HEK293 (cell line): Measurements from ENCODE around the gene ASGR2.

ENCODE experiments used
- CTCF ChIA-PET: fragments of 350-600 bp; formaldehyde crosslinking; extraction: SDS; loops from one replicate; lab custom pipeline; 2021; ENCODE audit warnings: antibody characterized with exemption; lab: Yijun Ruan, JAX
- POLR2A ChIA-PET: fragments of 300-600 bp; formaldehyde crosslinking; extraction: SDS; loops from one replicate; lab custom pipeline; 2020; ENCODE audit warnings: antibody characterized with exemption, inconsistent platforms; lab: Yijun Ruan, JAX
- H3K27ac ChIP-seq: fragments of 200-500 bp; sonication (Bioruptor generic); 2 replicates; pipeline ENCODE4 v1.5.1; 2014; ENCODE audit warnings: low read depth, low read length, control low read depth, inconsistent platforms; ENCODE audit errors: extremely low read depth
- H3K36me3 ChIP-seq, 2 experiments: fragments of 200-500 bp in 1 of 2; sonication (Bioruptor generic) in 1 of 2; 1 replicate in 1 of 2; 2 replicates in 1 of 2; pipeline ENCODE4 v1.5.1; 2014 to 2017; ENCODE audit warnings: inconsistent platforms in 2 of 2, low read length in 2 of 2; ENCODE audit not compliant: control insufficient read depth in 2 of 2, insufficient read depth in 1 of 2
- H3K4me1 ChIP-seq: fragments of 200-500 bp; sonication (Bioruptor generic); 2 replicates; pipeline ENCODE4 v1.5.1; 2014; ENCODE audit warnings: mild to moderate bottlenecking, low read length, inconsistent platforms; ENCODE audit not compliant: control insufficient read depth, insufficient read depth
- H3K4me3 ChIP-seq: 2 replicates; pipeline ENCODE4 v1.5.1; 2011; ENCODE audit warnings: low read depth, mild to moderate bottlenecking, control low read depth, low read length, moderate library complexity
- H3K9me3 ChIP-seq: fragments of 200-500 bp; sonication (Bioruptor generic); 2 replicates; pipeline ENCODE4 v1.5.1; 2014; ENCODE audit warnings: low read depth, low read length, inconsistent platforms; ENCODE audit not compliant: control insufficient read depth, insufficient read depth
- FEZF1 ChIP-seq: fragments of 450-650 bp; formaldehyde crosslinking; IDR thresholded peaks from 2 replicates; pipeline ENCODE4 v1.5.1; 2016; ENCODE audit warnings: missing biosample characterization, missing genetic modification characterization
- GLIS1 ChIP-seq: fragments of 450-650 bp; formaldehyde crosslinking; IDR thresholded peaks from 2 replicates; pipeline ENCODE4 v1.5.1; 2016; ENCODE audit warnings: missing biosample characterization, missing genetic modification characterization
- HOXA7 ChIP-seq: sonication (generic); formaldehyde crosslinking; IDR thresholded peaks from 2 replicates; pipeline ENCODE4 v1.8.1; 2022; ENCODE audit warnings: missing genetic modification reagents, borderline replicate concordance
- INSM2 ChIP-seq: fragments of 450-650 bp; formaldehyde crosslinking; IDR thresholded peaks from 2 replicates; pipeline ENCODE4 v1.5.1; 2016; ENCODE audit warnings: missing biosample characterization, missing genetic modification characterization
- MZF1 ChIP-seq: fragments of 450-650 bp; formaldehyde crosslinking; IDR thresholded peaks from 2 replicates; pipeline ENCODE4 v1.5.1; 2017; ENCODE audit warnings: missing biosample characterization, missing genetic modification characterization, borderline replicate concordance
- PRDM10 ChIP-seq: fragments of 450-650 bp; formaldehyde crosslinking; IDR thresholded peaks from 2 replicates; pipeline ENCODE4 v1.5.1; 2016; ENCODE audit warnings: missing biosample characterization, missing genetic modification characterization
- PRDM2 ChIP-seq: fragments of 450-650 bp; formaldehyde crosslinking; IDR thresholded peaks from 2 replicates; pipeline ENCODE4 v1.5.1; 2016; ENCODE audit warnings: missing biosample characterization, missing genetic modification characterization, borderline replicate concordance
- ZBTB7A ChIP-seq: fragments of 450-650 bp; formaldehyde crosslinking; IDR thresholded peaks from 2 replicates; pipeline ENCODE4 v1.5.1; 2016; ENCODE audit warnings: low read depth, missing biosample characterization, missing genetic modification characterization
- ZNF146 ChIP-seq: fragments of 450-650 bp; formaldehyde crosslinking; IDR thresholded peaks from 2 replicates; pipeline ENCODE4 v1.5.1; 2016; ENCODE audit warnings: missing biosample characterization, missing genetic modification characterization
- ZNF16 ChIP-seq: fragments of 450-650 bp; formaldehyde crosslinking; IDR thresholded peaks from 2 replicates; pipeline ENCODE4 v1.5.1; 2016; ENCODE audit warnings: low read depth, missing biosample characterization, missing genetic modification characterization
- ZNF202 ChIP-seq: fragments of 450-650 bp; formaldehyde crosslinking; IDR thresholded peaks from 2 replicates; pipeline ENCODE4 v1.5.1; 2016; ENCODE audit warnings: missing biosample characterization, missing genetic modification characterization, borderline replicate concordance
- ZNF23 ChIP-seq: fragments of 450-650 bp; formaldehyde crosslinking; IDR thresholded peaks from 2 replicates; pipeline ENCODE4 v1.5.1; 2016; ENCODE audit warnings: missing biosample characterization, missing genetic modification characterization, borderline replicate concordance
- ZNF248 ChIP-seq: fragments of 450-650 bp; formaldehyde crosslinking; IDR thresholded peaks from 2 replicates; pipeline ENCODE4 v1.5.1; 2017; ENCODE audit warnings: missing biosample characterization, missing genetic modification characterization
- ZNF404 ChIP-seq: fragments of 450-650 bp; formaldehyde crosslinking; IDR thresholded peaks from 2 replicates; pipeline ENCODE4 v1.5.1; 2017; ENCODE audit warnings: missing biosample characterization, missing genetic modification characterization
- ZNF48 ChIP-seq: fragments of 450-650 bp; formaldehyde crosslinking; IDR thresholded peaks from 2 replicates; pipeline ENCODE4 v1.5.1; 2016; ENCODE audit warnings: missing biosample characterization, missing genetic modification characterization
- ZNF521 ChIP-seq: fragments of 450-650 bp; formaldehyde crosslinking; IDR thresholded peaks from 2 replicates; pipeline ENCODE4 v1.5.1; 2017; ENCODE audit warnings: missing biosample characterization, mild to moderate bottlenecking, missing genetic modification characterization
- ZNF654 ChIP-seq: fragments of 450-650 bp; formaldehyde crosslinking; IDR thresholded peaks from 2 replicates; pipeline ENCODE4 v1.5.1; 2016; ENCODE audit warnings: low read depth, missing biosample characterization, missing genetic modification characterization

Gene ASGR2

DNA sequence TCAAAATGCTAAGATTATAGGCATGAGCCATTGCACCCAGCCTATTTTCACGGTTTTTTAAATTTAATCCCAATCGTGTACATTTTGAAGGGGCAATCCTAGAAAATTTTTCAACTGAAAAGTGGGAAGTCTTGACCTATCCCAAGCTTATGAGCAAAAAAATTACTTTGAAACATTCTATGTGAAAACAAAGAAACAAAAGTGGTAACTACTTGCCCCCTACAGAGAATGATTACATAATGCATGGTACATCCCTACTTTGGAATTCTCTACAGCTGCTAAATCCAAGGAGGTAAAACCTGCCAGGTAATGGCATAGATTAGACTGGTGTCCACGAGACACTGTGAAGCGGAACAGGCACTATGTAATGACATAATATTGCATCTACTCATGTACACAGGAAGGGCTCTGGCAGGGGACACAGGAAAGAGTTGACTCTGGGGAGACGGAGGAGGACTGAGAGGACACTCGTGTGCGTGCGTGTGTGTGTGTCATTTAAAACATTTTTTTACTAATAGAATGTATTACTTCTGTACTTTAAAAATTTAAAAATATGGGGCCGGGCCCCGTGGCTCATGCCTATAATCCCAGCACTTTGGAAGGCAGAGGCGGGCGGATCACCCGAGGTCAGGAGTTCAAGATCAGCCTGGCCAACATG is 15.7 kb downstream of the ASGR2 start:
- TF ChIP-seq ZNF146, result no peak
- TF ChIP-seq ZNF48 (tag by site-specific recombination), result no peak
- TF ChIP-seq GLIS1 (tag by site-specific recombination), result peak; percentile 70
- peak; percentile 61; the same call in 1 of the 2 replicates for TF ChIP-seq PRDM10
- no peak overlapping the region for H3K4me3 ChIP-seq
- no peak overlapping the region for H3K27ac ChIP-seq
- H3K4me1 ChIP-seq, result no peaks in the 10 kb centered on the region
- no peaks in the 10 kb centered on the region for H3K36me3 ChIP-seq
- H3K9me3 ChIP-seq, result no peaks in the 10 kb centered on the region
- ChIA-PET POLR2A (no interaction called here), CTCF (interaction anchor here (0.8 to 1.3 kb wide), 3 partner anchors 17 to 53 kb away, joined by 3 to 7 read pairs (median 6); no protein-coding TSS in a partner anchor)

DNA sequence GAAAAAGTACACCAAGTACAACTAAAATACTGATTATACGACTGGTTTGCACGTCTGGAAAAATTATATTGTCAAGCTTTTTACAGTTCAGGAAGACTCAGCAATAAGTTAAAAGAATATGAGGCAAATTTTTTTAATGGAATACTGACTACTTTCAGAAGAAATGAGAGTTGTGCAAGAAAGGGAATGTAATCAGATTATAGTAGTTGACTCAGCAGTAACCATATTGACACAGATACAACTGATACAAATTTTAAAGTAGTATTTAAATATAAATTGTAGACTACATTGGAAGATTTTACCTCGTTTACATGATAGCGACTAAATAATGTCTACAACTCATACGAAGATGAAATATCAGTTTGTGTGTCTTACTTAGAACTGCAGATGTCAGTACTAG is 16.7 kb downstream of the ASGR2 start:
- Histone ChIP-seq H3K36me3 (no peaks in the 10 kb centered on the region), H3K9me3 (no peaks in the 10 kb centered on the region), H3K27ac (no peak overlapping the region), H3K4me3 (no peak overlapping the region), H3K4me1 (no peaks in the 10 kb centered on the region)
- ChIA-PET CTCF (interaction anchor here (0.6 to 1.3 kb wide), 6 partner anchors 16 to 79 kb away, joined by 3 to 7 read pairs (median 4); no protein-coding TSS in a partner anchor), POLR2A (interaction anchor here (0.7 kb wide), 1 partner anchor 10 kb away, joined by 3 read pairs; no protein-coding TSS in a partner anchor)
- TF ChIP-seq ZNF248 (tag by site-specific recombination), result no peak
- no peak for TF ChIP-seq HOXA7
- TF ChIP-seq ZNF404 (tag by site-specific recombination), result no peak
- TF ChIP-seq ZNF23, result no peak
- no peak for TF ChIP-seq ZNF16 (tag by site-specific recombination)
- TF ChIP-seq MZF1 (tag by site-specific recombination), result no peak
- no peak for TF ChIP-seq ZNF202 (tag by site-specific recombination)
- no peak for TF ChIP-seq ZBTB7A
- TF ChIP-seq GLIS1 (tag by site-specific recombination), result no peak
- TF ChIP-seq ZNF654 (tag by site-specific recombination), result no peak
- no peak for TF ChIP-seq INSM2 (tag by site-specific recombination)
- TF ChIP-seq ZNF521, result no peak

GRCh38 chr17:7095625-7096024 is 19.0 kb downstream of the ASGR2 start:
- TF ChIP-seq FEZF1 (tag by site-specific recombination) (peak; percentile 55), PRDM2 (tag by site-specific recombination) (no peak)
- Histone ChIP-seq H3K4me1 (no peaks in the 10 kb centered on the region), H3K36me3 (no peaks in the 10 kb centered on the region), H3K4me3 (no peak overlapping the region), H3K9me3 (no peaks in the 10 kb centered on the region), H3K27ac (no peak overlapping the region)
- ChIA-PET CTCF (interaction anchor here (1.6 kb wide), 1 partner anchor 43 kb away, joined by 8 read pairs; no protein-coding TSS in a partner anchor), POLR2A (no interaction called here)
